Osteocyte (in vitro differentiated cells): ENCODE results near the gene ARTN. TPM values are rescaled to one million over a fixed set of nuclear protein-coding genes. Genes with fewer than 3 reads are reported as not detected.

Experiments
- DNase-seq: peaks from one replicate; pipeline ENCODE4 v3.0.0; 2021; ENCODE audit warnings: mixed read lengths; ENCODE audit not compliant: unreplicated experiment; ENCODE audit errors: extremely low spot score
- H3K27ac Mint-ChIP-seq: one replicate; pipeline ENCODE4 v1.8.0; 2021; ENCODE audit warnings: mild to moderate bottlenecking, mixed read lengths; ENCODE audit not compliant: unreplicated experiment
- H3K27me3 Mint-ChIP-seq: one replicate; pipeline ENCODE4 v1.8.0; 2021; ENCODE audit warnings: mixed read lengths; ENCODE audit not compliant: unreplicated experiment
- H3K36me3 Mint-ChIP-seq: one replicate; pipeline ENCODE4 v1.8.0; 2021; ENCODE audit warnings: mixed read lengths; ENCODE audit not compliant: unreplicated experiment
- H3K4me1 Mint-ChIP-seq: one replicate; pipeline ENCODE4 v1.8.0; 2021; ENCODE audit warnings: mixed read lengths; ENCODE audit not compliant: unreplicated experiment
- H3K4me3 Mint-ChIP-seq: one replicate; pipeline ENCODE4 v1.8.0; 2021; ENCODE audit warnings: mild to moderate bottlenecking, moderate library complexity, mixed read lengths; ENCODE audit not compliant: unreplicated experiment
- H3K9me3 Mint-ChIP-seq: one replicate; pipeline ENCODE4 v1.8.0; 2021; ENCODE audit warnings: mixed read lengths; ENCODE audit not compliant: unreplicated experiment
- total RNA-seq: library from RNA; stranded (reverse); gene quantifications from 2 replicates; pipeline ENCODE4 v1.2.1, GENCODE V29; 2021
- TF ChIP-seq, protein P1 (sequence below): fragments of 200-600 bp; sonication (generic); IDR thresholded peaks from 2 replicates; pipeline ENCODE4 v1.5.0; 2021; ENCODE audit warnings: antibody characterized with exemption, mild to moderate bottlenecking, moderate library complexity

ARTN gene
- total RNA-seq, 1 donor from 2014 or later = 1.1 TPM

GRCh38 chr1:43936431-43937151 lies 3.0 kb downstream of the ARTN start:
- Mint-ChIP-seq H3K4me3 (peak overlapping the region; percentile 66), H3K9me3 (no peaks in the 10 kb centered on the region), H3K4me1 (peaks cover 20% of the 10 kb centered on the region), H3K27ac (no peak overlapping the region), H3K27me3 (peaks cover 3% of the 10 kb centered on the region), H3K36me3 (no peaks in the 10 kb centered on the region)
- no peak for DNase-seq
- TF ChIP-seq, protein P1, sequence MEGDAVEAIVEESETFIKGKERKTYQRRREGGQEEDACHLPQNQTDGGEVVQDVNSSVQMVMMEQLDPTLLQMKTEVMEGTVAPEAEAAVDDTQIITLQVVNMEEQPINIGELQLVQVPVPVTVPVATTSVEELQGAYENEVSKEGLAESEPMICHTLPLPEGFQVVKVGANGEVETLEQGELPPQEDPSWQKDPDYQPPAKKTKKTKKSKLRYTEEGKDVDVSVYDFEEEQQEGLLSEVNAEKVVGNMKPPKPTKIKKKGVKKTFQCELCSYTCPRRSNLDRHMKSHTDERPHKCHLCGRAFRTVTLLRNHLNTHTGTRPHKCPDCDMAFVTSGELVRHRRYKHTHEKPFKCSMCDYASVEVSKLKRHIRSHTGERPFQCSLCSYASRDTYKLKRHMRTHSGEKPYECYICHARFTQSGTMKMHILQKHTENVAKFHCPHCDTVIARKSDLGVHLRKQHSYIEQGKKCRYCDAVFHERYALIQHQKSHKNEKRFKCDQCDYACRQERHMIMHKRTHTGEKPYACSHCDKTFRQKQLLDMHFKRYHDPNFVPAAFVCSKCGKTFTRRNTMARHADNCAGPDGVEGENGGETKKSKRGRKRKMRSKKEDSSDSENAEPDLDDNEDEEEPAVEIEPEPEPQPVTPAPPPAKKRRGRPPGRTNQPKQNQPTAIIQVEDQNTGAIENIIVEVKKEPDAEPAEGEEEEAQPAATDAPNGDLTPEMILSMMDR = no peak

DNA sequence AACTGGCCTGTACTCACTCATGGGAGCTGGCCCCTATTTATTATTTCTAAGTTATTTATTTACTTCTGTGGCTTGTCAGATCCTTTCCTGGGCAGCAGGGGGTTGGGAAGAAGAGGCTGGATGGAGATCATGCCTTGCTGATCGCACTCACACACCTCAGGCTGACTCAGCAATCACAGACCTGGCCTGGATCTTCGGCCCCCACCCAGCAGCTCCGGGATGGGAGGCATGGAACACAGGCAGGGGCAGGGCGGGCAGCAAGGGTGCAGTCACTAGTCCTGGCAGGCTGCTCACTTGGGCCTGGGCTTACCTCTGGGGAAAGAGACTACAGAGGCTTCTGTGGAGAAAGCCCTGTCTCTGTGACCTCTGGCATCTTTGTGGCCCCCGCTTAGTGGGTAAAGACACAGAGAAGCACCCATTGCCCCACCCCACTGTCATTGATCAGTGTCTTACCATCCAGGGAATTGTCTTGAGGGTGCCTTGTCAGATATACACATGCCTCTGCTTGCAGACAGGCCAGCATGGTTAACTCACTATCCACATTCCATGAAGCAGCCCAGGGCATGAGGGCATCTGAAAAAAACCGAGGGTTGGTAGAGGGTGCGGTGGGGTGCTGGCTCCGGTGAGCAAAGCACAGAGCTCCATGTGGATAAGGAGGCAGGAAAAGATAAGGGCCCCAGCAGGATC lies 3.7 kb downstream of the ARTN start:
- TF ChIP-seq, protein P1 = no peak
- no peak for DNase-seq
- Mint-ChIP-seq H3K4me3 (no peak overlapping the region), H3K4me1 (peaks cover 20% of the 10 kb centered on the region), H3K27ac (no peak overlapping the region), H3K9me3 (no peaks in the 10 kb centered on the region), H3K36me3 (no peaks in the 10 kb centered on the region), H3K27me3 (peaks cover 3% of the 10 kb centered on the region)

- no peak overlapping the region for H3K27ac Mint-ChIP-seq
- TF ChIP-seq, protein P1 = no peak
- H3K9me3 Mint-ChIP-seq = no peaks in the 10 kb centered on the region
- H3K4me1 Mint-ChIP-seq = peaks cover 10% of the 10 kb centered on the region
- H3K4me3 Mint-ChIP-seq = no peak overlapping the region
- DNase-seq = no peak
- no peaks in the 10 kb centered on the region for H3K36me3 Mint-ChIP-seq
- peaks cover 3% of the 10 kb centered on the region for H3K27me3 Mint-ChIP-seq
Measured at GRCh38 chr1:43938383-43938782, 4.8 kb downstream of the ARTN start.

- Mint-ChIP-seq H3K27ac (no peak overlapping the region), H3K27me3 (peaks cover 3% of the 10 kb centered on the region), H3K9me3 (no peaks in the 10 kb centered on the region), H3K4me3 (no peak overlapping the region), H3K36me3 (no peaks in the 10 kb centered on the region), H3K4me1 (peaks cover 6% of the 10 kb centered on the region)
- DNase-seq = no peak
- TF ChIP-seq, protein P1 = no peak
Measured at GRCh38 chr1:43938892-43939587, 5.4 kb downstream of the ARTN start.

DNA sequence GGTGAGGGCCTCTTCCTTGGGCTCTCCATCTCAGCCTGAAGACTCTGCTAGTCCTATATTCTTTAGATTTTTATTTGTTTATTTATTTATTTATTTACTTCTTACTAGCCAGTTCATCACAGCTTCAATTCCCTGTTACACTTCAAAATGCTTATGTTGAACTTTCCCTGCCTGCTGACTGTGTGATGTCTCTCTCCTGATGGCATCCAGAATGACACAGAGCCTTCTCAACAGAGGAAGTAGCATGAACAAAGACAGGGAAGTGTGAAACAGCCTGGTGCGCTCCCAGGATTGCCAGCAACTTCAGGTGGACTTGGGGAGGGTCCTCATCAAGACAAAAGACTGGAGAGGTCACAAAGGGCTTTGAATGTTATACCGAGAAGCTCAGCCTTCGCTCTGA lies 8.8 kb downstream of the ARTN start:
- no peak overlapping the region for H3K4me3 Mint-ChIP-seq
- TF ChIP-seq, protein P1 = no peak
- H3K9me3 Mint-ChIP-seq = no peaks in the 10 kb centered on the region
- peaks cover 15% of the 10 kb centered on the region for H3K4me1 Mint-ChIP-seq
- H3K27ac Mint-ChIP-seq = no peak overlapping the region
- peaks cover 3% of the 10 kb centered on the region for H3K27me3 Mint-ChIP-seq
- H3K36me3 Mint-ChIP-seq = no peaks in the 10 kb centered on the region
- DNase-seq = no peak
